Retinal pigment epithelial cell (primary cell): Measurements from ENCODE around the gene TOR4A.

Experiments
- DNase-seq: peaks from one replicate; pipeline ENCODE4 v3.0.0-alpha.2; 2010; ENCODE audit warnings: low read depth
- H3K4me3 ChIP-seq: 2 replicates; pipeline ENCODE4 v1.5.1; 2011; ENCODE audit warnings: mild to moderate bottlenecking, low read length, control low read depth, moderate library complexity
- CTCF ChIP-seq: conservative IDR thresholded peaks from 2 replicates; pipeline ENCODE4 v1.5.1; 2011; ENCODE audit warnings: low read depth, low read length, control low read depth, inconsistent platforms

Gene TOR4A

GRCh38 chr9:137252555-137253506 is 24.7 kb upstream of the TOR4A start:
- TF ChIP-seq CTCF: no peak
- no peak overlapping the region for H3K4me3 ChIP-seq
- no peak for DNase-seq

- DNase-seq: no peak
- TF ChIP-seq CTCF: no peak
- H3K4me3 ChIP-seq: peak overlapping the region; percentile 76
These were observed 23.6 kb upstream of the TOR4A start for GRCh38 chr9:137253717-137254623.

GRCh38 chr9:137254624-137255447 is 22.7 kb upstream of the TOR4A start, which contains the start of gene NELFB:
NELFB (plus strand) TSS chr9:137255327.
- no peak for DNase-seq
- peak within 1 kb of the TSS; percentile 89 for H3K4me3 ChIP-seq
- no peak for TF ChIP-seq CTCF

GRCh38 chr9:137255448-137256114 is 21.9 kb upstream of the TOR4A start:
- no peak for DNase-seq
- TF ChIP-seq CTCF: no peak
- peak overlapping the region; percentile 89 for H3K4me3 ChIP-seq

GRCh38 chr9:137256362-137256761 is 21.2 kb upstream of the TOR4A start:
- peak overlapping the region; percentile 89 for H3K4me3 ChIP-seq
- TF ChIP-seq CTCF: no peak
- no peak for DNase-seq

- no peak for TF ChIP-seq CTCF
- H3K4me3 ChIP-seq: no peak overlapping the region
- DNase-seq: no peak
These were observed 20.7 kb upstream of the TOR4A start for GRCh38 chr9:137256856-137257255.
